Activated naive CD4-positive, alpha-beta T cell (primary cell): ENCODE data around the gene ARNT2.

Experiments
- DNase-seq, 4 experiments: peaks; one replicate each; lab custom pipeline; 2025; lab: John Stamatoyannopoulos, UW

ARNT2 gene

DNA sequence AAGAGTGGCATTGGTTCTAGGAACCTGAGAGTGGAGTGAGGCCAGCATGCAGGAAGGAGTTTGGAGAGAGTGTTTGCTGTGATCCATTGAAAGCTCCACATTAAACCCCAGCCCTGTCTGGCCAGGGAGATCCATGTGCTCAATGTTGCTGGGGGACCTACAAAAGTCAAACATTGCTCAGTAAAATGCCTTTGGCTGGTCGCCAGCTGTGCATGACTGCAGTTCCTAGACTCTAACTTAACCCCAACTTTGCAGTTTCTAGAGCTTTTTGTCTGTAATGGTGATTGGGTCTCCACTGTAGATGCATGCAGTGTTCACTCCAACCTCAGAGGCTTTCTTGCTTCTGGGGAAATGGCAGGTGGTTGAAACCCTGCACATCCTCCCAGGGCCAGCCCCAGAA lies 191.2 kb downstream of the ARNT2 start:
- DNase-seq, result no peak

DNA sequence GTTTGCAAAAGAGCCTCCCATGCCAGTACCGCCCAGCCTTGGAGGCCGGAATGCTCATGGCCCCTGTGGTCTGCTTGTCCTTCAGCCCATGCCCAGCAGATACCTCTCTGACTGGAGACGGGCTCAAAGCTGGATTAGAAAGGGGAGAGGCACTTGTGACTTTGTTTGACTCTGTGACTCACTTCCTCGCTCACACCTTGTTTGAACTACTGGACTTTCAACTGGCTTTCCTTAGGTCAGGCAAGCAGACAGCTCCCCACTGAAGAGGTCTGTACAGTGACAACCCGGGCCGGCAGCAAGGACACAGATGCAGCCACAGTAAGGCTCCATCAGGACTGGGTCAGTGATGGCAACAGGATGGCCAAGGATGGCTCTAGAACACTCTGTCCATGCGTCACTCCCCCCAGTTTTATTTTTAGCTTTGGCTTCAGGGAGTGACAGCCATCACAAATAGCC lies 192.4 kb downstream of the ARNT2 start:
- no peak for DNase-seq

DNA sequence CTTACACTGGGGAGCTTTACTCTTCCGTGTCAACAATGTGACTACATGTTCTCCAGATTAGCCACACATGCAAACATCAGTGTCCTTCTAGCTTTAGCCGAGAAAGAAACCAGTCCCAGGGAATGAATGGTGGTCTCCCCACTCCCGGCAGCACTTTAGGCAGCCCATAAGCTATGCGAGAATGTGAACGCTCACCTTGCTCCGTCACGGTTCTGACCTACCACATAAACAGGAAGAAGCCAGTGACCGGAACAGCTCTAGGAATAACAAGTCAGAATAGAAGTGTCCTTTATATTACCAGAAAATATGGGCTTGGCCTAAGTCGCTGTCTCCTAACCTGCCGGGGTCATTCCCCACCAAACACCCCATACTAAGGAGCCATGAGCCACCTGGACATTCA lies 192.9 kb downstream of the ARNT2 start:
- DNase-seq, result no peak

DNA sequence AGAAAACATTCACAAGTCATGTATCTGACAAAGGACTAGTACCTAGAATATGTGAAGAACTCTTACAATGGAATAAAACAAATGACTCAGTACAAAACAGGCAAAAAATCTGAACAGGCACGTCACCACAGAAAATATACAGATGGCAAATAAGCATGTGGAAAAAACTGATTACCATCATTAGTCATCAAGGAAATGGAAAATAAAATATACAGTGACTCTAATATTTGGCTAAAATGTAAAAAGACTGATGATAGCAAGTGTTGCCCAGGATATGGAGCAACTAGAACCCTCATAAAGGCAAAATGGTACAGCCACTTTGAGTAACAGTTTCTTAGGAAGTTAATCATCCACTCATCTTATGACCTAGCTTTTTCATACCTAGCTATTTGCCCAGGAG lies 195.2 kb downstream of the ARNT2 start:
- no peak for DNase-seq

DNA sequence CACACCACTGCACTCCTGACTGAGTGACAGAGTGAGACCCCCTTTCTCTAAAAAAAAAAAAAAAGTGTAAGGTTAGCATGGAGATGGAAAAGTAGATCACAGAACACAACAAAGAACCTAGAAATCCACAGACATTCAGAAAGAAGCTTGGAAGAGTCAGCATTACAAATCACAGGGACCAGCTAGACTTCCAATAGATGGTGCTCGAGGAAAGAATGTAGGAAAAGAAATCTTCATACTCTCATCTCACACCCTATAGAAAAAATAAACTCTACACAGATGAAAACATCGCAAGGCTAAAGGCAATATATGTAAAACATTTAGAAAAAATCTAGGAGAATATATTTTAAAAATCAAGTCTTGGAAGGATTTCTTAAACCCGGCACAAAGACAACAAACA lies 196.4 kb downstream of the ARNT2 start:
- no peak for DNase-seq

DNA sequence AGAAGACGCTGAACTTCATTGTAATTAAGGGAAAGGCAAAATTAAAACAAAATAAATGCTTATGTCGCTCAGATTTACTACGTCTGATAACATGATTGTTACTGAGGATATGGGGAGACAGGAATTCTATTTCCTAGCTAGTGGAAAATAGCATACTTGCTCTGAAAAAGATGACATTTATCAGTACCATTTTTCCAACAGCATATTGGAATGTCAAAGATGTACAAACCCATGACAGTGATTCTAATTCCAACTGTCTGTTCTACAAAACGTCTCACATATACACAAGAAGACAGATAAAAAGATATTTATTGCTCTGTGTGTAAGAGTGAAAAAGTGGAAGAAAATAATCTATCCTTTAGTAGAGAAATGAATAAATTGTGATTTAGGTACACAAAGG lies 197.1 kb downstream of the ARNT2 start:
- DNase-seq, result no peak

DNA sequence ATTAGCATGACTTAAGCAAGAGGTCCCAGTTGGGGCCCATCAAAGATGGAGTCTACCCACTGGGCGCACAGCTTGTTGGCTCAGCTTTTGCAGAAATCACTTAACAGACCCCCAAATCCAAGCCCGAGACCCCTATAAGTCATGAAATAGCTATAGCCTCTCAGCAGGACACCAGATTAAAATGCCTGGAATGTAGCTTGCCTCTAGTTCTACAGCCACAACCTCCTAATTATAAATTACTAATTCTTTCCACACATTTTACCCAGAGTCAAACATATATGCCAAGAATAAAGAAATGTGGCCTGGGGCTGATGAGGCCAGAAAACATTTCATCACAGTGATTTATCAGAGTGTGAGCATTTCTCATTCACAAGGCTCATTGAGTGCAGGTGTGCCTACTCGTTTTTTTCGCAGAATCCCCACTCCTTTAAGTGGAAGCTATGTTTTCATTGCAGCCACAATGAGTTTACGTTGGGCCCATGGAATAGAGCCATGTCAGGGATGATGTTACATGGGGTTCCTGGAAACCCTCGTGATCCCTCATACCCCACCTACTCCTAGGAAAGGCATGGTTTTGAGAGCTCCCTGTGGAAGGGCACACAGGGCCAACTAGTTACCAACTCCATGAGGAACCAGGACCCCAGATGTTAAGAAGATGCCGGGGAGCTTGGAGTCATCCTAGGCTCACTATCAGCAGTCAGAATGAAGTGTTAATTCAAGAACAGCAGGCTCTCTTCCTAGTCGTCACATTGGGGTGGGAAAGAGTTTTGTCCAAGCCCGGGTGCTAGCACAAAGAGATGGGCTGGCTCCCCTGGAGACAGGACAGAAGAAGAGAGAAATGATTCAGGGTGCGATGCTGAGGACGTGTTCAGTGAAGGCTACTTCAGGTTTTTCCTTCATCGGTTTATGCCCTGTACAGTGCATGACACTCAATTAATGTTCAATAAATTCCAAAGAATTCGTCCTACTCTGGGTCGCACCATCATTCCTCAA lies 200.7 kb downstream of the ARNT2 start:
- DNase-seq, result no peak

DNA sequence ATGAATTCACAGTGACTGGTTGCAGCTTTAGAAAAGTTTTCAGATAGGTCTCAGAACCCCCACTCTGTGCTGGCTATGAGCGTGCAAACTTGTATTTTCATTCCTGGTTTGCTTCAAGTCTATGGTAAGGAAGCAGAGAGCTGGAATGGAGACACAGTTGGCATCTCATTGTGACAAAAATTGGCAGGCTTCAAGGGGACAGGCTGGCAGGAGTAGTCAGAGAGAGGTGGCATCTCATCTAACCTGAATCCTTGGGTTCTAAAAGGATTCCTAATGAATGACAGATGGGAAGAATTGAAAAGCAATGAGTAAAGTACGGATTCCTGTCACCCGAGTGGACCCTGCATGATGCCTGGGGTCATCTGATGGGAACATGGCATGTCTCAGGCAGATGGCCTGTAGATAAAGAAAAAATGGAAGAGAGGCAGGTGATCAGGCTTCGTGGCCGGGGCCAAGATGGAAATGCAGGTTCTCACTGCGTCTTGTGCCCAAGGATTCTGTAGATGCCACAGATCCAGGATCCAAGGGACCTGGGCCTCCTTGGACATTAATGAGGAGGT lies 201.5 kb downstream of the ARNT2 start:
- DNase-seq, result no peak

DNA sequence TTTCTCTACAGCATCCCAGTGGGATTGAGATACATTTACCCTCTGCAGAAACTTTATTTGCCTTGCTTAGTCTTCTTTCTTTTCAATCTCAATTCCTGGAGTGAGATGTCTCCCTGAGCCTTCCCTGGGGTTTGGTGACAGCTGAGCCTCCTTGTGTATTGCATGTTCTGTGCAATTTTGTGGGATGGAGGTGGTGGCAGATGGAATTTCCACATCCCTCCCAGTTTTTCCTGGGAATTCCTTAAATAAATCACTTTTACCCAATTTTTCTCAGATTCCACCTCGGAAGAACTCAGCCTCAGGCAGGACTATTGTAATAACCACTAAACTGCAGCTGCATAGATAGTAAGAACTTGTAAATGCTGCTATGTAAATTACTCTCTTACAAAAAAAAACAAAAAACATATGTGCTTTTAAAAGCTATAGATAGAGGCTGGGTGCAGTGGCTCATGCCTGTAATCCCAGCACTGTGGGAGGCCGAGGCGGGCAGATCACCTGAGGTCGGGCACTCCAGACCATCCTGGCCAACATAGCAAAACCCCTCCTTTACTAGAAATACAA lies 202.4 kb downstream of the ARNT2 start:
- DNase-seq, result no peak

DNA sequence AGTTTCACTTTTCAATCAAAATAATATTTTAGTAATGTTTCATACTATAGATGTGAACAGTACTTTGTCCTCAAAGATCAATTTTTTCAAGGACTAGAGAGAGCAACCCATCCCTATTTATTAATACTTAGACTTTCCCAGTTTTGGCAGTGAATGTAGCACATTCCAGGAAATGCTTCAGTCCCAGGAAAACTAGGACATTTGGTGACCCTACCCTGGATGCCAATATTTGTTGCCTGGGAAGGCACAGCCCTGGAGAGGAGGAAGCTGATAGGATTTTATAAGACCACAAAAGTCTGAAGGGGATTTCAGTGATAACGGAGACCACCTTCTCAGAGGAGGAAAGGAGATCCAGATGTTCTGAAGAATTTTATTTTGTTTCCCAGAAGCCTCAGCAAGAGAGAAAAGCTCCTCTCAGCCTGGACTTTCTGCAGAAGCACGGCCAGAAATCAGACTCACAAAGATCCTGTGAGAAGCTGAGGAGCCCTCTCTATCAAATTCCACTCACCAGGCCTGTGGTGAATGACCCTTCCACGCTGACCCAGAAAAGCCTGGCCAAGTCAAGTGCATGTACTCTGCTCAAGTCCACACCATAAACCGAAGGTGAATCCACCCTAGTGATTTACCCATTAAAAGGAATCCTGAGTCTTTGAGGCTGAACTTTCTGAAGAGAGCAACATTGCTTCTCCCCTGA lies 203.3 kb downstream of the ARNT2 start:
- DNase-seq, result no peak

DNA sequence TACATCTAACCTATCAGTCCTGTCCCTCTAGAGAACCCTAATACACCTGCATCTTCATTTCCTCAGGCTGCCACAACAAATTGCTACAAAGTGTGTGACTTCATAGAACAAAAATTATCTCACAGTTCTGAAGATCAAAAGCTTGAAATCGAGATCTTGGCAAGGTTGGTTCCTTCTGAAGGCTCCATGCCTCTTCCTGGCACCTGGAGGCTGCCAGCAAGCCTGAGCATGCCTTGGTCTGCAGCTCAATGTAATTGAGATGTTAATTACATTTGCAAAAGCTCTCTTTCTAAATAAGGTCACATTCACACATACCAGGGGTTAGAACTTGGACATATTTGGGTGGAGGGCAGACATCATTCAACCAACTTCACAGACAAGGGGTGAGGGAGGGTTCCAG lies 204.5 kb downstream of the ARNT2 start:
- no peak for DNase-seq

DNA sequence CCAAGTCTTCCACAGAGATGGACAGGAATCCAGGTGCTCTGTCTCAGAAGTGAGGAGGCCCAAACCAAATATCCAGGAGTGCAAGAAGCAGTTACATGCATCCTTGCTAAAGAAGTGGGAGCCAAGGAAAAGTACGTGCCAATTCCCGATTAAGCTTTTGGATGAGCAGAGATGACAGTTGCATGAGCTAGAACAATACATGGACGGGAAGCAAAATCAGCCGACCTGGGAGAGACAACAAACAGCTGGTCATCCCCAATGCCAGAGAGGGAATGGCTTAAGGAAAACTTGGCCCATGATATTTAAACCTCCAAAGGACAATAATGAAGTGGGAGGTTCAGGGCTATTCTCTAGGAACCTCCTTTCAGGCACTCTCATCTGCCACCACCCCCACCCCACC lies 204.9 kb downstream of the ARNT2 start:
- no peak for DNase-seq

DNA sequence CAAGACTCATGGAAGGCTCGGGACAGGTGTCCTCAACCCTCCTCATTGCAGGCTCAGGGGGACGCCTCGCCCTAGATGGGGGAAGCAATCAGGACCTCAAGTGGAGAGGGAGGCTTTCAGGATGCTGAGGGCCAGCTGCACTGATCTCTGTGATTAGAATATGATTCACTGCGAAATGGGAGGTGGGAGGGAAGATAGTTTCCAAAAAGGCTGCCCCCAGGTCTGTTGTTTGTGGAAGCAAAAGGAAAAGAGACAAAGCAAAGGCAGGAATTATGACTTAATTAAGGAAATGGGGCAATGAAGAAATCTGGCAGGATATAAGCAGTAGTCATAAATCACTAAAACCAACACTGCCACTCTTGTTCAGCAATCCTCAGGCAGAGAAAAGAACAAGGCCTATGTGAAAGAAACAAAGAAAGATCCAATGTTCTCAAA lies 205.3 kb downstream of the ARNT2 start:
- no peak for DNase-seq

DNA sequence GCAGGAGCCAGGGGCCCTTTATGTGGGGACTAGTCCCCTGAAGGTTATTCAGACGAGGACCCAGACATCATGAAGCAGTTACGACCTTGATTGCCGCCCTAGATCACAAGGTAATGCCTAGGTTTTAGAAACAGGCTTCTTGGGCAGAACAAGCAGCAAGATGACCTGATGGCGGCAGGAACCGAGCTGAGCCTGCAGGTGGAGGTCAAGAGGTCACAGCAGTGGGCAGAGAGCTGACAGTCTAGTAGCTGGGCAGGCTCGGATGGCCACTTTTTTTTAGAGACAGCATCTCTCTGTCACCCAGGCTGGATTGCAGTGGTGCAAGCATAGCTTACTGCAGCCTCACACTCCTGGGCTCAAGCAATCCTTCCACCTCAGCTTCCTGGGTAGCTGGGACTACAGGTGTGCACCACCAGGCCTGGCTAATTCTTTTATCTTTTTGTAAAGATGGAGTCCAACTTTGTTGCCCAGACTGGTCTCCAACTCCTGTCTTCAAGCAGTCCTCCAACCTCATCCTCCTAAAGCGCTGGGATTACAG lies 207.4 kb downstream of the ARNT2 start:
- DNase-seq, result no peak

DNA sequence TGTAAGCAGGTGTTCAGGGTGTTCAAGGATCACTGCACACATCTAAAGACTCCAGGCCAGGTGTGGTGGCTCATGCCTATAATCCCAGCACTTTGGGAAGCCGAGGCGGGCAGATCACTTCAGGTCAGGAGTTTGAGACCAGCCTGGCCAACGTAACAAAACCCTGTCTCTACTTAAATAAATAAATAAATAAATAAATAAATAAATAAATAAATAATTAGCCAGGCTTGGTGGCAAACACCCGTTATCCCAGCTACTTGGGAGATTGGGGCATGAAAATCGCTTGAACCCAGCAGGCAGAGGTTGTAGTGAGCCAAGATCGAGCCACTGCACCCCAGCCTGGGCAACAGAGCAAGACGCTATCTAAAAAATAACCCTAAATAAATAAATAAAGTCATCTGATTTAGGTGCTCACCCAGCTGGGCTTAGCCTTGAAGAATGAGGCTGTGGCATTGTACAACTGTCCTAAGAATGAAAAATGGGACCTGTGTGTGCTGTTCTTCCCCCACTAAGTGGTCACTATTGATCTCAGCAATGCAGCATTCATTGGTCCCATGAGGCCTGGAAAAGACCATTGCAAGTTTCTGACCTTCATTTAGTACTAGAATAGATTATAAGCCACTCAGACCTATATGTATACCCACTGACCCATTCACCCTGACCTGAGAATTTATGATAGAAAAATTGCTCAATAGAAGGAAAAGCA lies 208.1 kb downstream of the ARNT2 start:
- no peak for DNase-seq

DNA sequence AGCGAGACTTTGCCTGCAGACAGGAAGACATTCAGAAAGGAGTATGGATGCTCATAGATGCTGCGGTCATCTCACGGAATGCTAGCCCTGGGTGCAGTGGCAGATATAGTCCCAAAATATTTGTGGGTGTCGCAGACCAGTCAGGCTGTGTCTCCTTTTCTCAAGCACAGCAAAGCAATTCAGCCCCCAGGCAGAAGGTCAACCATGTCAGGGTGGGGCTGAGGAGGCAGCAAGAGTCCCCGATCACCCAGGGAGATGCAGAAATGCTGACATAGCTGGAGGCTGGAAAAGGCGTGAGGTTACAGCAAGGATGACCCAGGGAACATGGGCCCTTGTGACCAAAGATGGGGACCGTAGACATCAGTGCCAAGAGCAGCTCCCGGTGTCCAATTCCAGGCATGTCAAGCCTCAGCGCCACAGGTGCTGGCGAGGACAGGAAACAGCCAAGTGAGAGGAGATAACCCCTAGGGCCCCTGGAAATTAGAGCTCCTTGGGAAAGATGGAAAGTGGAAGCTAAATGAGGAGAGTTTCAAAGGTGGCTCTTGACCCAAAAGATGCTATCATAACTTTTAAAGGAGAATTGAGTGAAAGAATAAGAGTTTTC lies 209.7 kb downstream of the ARNT2 start:
- DNase-seq, result no peak

DNA sequence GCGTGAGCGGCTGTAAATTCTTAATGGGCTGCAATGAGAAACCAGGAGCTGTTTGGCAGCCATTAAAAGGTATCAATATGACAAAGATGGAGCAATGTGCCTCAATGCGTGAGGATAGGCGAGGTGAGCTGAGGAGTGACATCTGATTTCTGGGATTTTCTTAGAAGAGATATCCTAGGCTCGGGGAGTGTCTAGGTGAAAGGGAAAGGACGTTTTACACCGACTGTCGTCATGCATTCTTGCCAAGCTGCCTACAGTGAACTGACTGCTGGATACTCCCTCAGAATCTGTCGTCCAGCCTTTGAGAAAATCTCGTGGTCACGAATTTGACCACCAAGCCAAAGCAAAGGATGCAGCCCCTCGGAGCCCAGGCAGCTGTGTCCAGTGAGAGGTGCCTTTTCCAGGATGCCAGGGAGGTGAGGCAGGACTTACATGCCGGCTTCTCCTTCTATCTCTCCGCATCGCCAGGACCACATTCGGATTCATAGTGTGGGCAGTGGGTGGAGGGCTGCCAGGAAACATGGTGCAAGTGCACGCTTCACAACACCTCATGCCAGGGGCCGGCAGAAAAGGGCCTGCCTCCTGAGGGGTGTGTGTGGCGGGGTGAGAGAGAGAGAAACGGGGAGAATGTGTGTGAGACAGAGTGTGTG lies 210.7 kb downstream of the ARNT2 start:
- DNase-seq, result no peak

DNA sequence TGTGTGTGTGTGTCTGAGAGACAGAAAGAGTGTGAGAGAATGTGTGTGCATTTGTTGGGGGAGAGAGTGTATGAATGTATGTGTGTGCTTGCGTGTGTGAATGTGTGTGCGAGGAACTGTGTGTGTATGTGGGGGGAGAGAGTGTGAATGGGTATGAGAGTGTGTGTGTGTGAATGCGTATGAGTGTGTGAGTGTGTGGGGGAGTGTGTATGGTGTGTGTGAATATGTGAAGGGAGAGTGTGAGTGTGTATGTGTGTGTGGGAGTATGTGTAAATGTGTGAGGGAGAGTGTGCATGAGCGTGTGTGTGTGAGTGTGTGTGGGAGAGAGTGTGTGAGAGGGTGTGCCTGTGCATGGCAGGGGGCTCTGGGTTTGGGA lies 211.2 kb downstream of the ARNT2 start:
- no peak for DNase-seq

DNA sequence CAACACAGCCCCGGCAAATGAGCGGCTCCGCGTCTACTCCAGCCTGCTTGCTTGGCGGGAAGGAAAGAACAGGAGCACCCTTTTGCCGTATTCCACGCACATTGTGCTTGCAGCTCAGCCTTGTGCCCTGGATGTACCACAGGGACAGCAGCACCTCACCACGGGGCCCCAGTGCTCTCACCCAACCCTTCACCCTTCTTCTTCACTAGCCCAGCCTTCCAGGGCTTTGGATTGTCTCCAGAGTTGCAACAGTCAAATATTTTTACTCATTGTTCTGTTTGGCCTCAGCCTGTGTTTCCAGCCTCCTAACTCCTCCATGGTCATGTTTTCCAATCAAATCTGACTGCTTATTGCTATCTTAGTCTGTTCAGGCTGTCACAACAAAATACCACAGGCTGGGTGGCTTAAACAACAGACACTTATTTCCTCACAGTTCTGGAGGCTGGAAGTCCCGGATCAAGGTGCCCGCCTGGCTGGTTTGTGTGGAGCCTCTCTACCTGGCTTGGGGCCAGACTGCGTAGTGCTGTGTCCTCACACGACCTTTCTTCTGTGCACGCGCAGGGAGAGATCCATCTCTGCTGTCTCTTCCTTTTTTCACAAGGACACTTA lies 211.7 kb downstream of the ARNT2 start:
- no peak for DNase-seq

DNA sequence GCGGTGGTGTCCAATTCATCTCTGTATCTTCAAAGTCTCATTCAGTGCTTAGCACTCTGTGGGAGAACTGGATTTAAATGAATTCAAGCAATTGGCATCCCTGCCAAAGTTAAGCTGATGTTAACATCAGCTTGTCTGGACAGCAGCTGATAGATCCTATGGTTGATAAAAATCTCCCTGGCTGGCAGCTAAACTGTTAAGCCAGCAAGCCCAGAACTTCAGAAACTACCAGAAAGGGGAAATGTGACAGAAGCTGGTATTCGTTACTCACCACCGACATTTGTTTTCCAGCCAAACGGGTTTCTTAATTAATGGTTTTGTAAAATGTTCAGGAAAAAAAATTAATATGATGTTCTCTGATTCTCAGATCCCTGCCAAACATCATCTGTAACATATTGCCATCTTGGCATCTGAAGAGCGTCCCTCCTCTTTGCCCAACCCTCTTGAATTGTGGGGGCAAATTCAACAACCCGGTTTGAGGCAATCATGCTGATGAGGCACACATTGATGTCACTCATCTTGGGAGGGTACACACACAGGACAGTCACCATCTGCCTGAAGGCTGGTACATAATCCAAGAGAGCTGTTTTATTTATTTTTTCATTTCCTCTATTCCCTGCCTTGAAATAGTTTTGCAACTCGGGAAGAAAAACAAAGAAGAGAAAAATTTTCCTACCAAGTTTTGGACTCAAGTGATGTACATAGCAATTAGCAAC lies 214.7 kb downstream of the ARNT2 start:
- DNase-seq, result no peak
